Lung (tissue), 4 donors: ENCODE data around the gene CCR8. TPM values are rescaled to one million over a fixed set of nuclear protein-coding genes. Genes with fewer than 3 reads are reported as not detected.

Source experiments
- polyA plus RNA-seq, 2 donors: library from polyadenylated mRNA; stranded (reverse); fragments of 200-250 nt; gene quantifications; one replicate each; pipeline ENCODE4 v1.2.1, GENCODE V29; 2013
- total RNA-seq, 2 donors: library from RNA; depleted of rRNA in 1 of 2; stranded (reverse); fragments of >200 nt in 1 of 2; gene quantifications; one replicate each; pipeline ENCODE4 v1.2.1, GENCODE V29; 2014 to 2021
- donor health status: Bipolar disorder and iron deficiency.
- donor health status: healthy.
- donor health status: DM: yes; HTN: yes; CAD: no.

CCR8 gene
- total and polyA plus RNA-seq, 4 donors: 0.06 TPM; not detected in 3

Other genes starting within 250 kb of the CCR8 start
- 10 to 100 TPM; 54.8 to 71.1 TPM for gene GORASP1, start 222.1 kb upstream of the CCR8 start, total RNA-seq
- gene GORASP1, start 222.1 kb upstream of the CCR8 start, polyA plus RNA-seq: 10 to 100 TPM; 28.7 to 42.3 TPM
- gene TTC21A, start 222.0 kb upstream of the CCR8 start, total RNA-seq: 10 to 100 TPM; 14.2 to 30.4 TPM
- gene TTC21A, start 222.0 kb upstream of the CCR8 start, polyA plus RNA-seq: 1 to 10 TPM; 6.1 to 9.2 TPM
- 10 to 100 TPM; 32.8 to 37.9 TPM for gene CSRNP1, start 176.1 kb upstream of the CCR8 start, total RNA-seq
- gene CSRNP1, start 176.1 kb upstream of the CCR8 start, polyA plus RNA-seq: 10 to 100 TPM; 25.2 to 97.8 TPM
- under 1 TPM; 0.37 to 0.67 TPM for gene XIRP1, start 137.1 kb upstream of the CCR8 start, total RNA-seq
- gene XIRP1, start 137.1 kb upstream of the CCR8 start, polyA plus RNA-seq: under 1 TPM; 0.08 to 0.81 TPM
- gene CX3CR1, start 49.7 kb upstream of the CCR8 start, total RNA-seq: 1 to 10 TPM; 4.7 to 5.0 TPM
- 1 to 10 TPM in 1 of 2 donors, under 1 TPM in 1; 0.20 to 2.6 TPM for gene CX3CR1, start 49.7 kb upstream of the CCR8 start, polyA plus RNA-seq
- gene SLC25A38, start 53.7 kb downstream of the CCR8 start, total RNA-seq: 10 to 100 TPM; 26.7 to 31.0 TPM
- gene SLC25A38, start 53.7 kb downstream of the CCR8 start, polyA plus RNA-seq: 10 to 100 TPM; 24.8 to 28.1 TPM
- gene RPSA, start 77.0 kb downstream of the CCR8 start, total RNA-seq: 1,000 to 10,000 TPM in 1 of 2 donors, 100 to 1,000 TPM in 1; 657 to 1,053 TPM
- gene RPSA, start 77.0 kb downstream of the CCR8 start, polyA plus RNA-seq: 1,000 to 10,000 TPM; 1,464 to 1,968 TPM
- under 1 TPM; 0.14 to 0.18 TPM for gene MOBP, start 138.0 kb downstream of the CCR8 start, total RNA-seq
- under 1 TPM; 0.10 to 0.17 TPM for gene MOBP, start 138.0 kb downstream of the CCR8 start, polyA plus RNA-seq